Measurements from ENCODE around the gene VPS29.

Gene VPS29

GRCh38 chr12:110444455-110444854 lies 57.5 kb downstream of the VPS29 start:
- DNase-seq (ENCODE audit: low read depth): no peak

All from amniotic epithelial cell (primary cell).